ENCODE measurements around the gene EVI5.

DNA sequence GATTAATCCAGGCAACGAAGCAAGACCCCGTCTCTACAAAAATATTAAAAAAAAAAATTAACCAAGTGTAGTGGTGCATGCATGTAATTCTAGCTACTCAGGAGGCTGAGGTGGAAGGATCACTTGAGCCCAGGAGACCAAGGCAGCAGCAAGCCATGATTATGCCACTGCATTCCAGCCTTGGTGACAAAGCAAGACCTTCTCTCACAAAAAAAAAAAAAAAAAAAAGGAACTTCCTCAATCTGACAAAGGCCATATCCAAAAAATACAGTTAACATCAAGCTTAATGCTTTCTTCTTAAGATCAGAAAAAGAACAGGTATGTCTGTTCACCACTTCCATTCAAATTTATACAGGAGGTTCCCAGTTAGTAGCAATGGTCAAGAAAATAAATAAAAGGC is 54.4 kb downstream of the EVI5 start:
- no peak for TF ChIP-seq EZH2 (IDR thresholded peaks at IDR 0.05)
- TF ChIP-seq, protein P1, sequence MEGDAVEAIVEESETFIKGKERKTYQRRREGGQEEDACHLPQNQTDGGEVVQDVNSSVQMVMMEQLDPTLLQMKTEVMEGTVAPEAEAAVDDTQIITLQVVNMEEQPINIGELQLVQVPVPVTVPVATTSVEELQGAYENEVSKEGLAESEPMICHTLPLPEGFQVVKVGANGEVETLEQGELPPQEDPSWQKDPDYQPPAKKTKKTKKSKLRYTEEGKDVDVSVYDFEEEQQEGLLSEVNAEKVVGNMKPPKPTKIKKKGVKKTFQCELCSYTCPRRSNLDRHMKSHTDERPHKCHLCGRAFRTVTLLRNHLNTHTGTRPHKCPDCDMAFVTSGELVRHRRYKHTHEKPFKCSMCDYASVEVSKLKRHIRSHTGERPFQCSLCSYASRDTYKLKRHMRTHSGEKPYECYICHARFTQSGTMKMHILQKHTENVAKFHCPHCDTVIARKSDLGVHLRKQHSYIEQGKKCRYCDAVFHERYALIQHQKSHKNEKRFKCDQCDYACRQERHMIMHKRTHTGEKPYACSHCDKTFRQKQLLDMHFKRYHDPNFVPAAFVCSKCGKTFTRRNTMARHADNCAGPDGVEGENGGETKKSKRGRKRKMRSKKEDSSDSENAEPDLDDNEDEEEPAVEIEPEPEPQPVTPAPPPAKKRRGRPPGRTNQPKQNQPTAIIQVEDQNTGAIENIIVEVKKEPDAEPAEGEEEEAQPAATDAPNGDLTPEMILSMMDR (IDR thresholded peaks at IDR 0.05) = no peak

Data from neural progenitor cell (in vitro differentiated cells).